ENCODE data around the gene RBM15.

RBM15 gene

GRCh38 chr1:110390692-110391245, 51.6 kb downstream of the RBM15 start, which contains the start of gene SLC16A4:
Gene SLC16A4, minus strand, starts transcription at chr1:110391026. Its CDS starts 1,703 bp downstream, at chr1:110389323.
- H3K9me3 ChIP-seq (ENCODE audit: low read depth, low read length): no peaks in the 10 kb centered on the region
- peak within 1 kb of the TSS; percentile 87 for H3K27ac ChIP-seq
- peak within 1 kb of the TSS; percentile 76 for H3K4me3 ChIP-seq
- H3K9ac ChIP-seq (ENCODE audit: insufficient read length): peak within 1 kb of the TSS; percentile 49
- H3K36me3 ChIP-seq (ENCODE audit: insufficient read depth, low read length): peaks cover 3% of the 10 kb centered on the region; the same call in 1 of the 2 replicates
- TF ChIP-seq POLR2AphosphoS5 (IDR thresholded peaks at IDR 0.05; ENCODE audit: borderline replicate concordance, low read depth, low read length): peak; percentile 51; the same call in 1 of the 2 replicates
- TF ChIP-seq FOXP2 (optimal IDR thresholded peaks at IDR 0.05; ENCODE audit: control extremely low read depth, extremely low read length, insufficient read depth): no peak
- peak; percentile 65 for DNase-seq (ENCODE audit: low read depth, low spot score)

- Histone ChIP-seq H3K9me3 (ENCODE audit: low read depth, low read length) (no peaks in the 10 kb centered on the region), H3K27ac (peak overlapping the region; percentile 76), H3K36me3 (ENCODE audit: insufficient read depth, low read length) (peaks cover 5% of the 10 kb centered on the region; the same call in 1 of the 2 replicates), H3K9ac (ENCODE audit: insufficient read length) (no peak overlapping the region), H3K4me3 (no peak overlapping the region)
- DNase-seq (ENCODE audit: low read depth, low spot score): no peak
- TF ChIP-seq EZH2 (IDR thresholded peaks at IDR 0.05) (no peak), POLR2AphosphoS5 (IDR thresholded peaks at IDR 0.05; ENCODE audit: borderline replicate concordance, low read depth, low read length) (no peak), FOXP2 (optimal IDR thresholded peaks at IDR 0.05; ENCODE audit: control extremely low read depth, extremely low read length, insufficient read depth) (no peak)
Measured at GRCh38 chr1:110393286-110393685, 54.1 kb downstream of the RBM15 start.

GRCh38 chr1:110393691-110394492, 54.7 kb downstream of the RBM15 start:
- Histone ChIP-seq H3K4me3 (0 out of 2 replicates have a peak overlapping the region, but pooled peaks have one; percentile 4), H3K9ac (ENCODE audit: insufficient read length) (no peak overlapping the region), H3K9me3 (ENCODE audit: low read depth, low read length) (no peaks in the 10 kb centered on the region), H3K27ac (peak overlapping the region; percentile 76), H3K36me3 (ENCODE audit: insufficient read depth, low read length) (peaks cover 5% of the 10 kb centered on the region; the same call in 1 of the 2 replicates)
- no peak for DNase-seq (ENCODE audit: low read depth, low spot score)
- TF ChIP-seq FOXP2 (optimal IDR thresholded peaks at IDR 0.05; ENCODE audit: control extremely low read depth, extremely low read length, insufficient read depth) (no peak), EZH2 (IDR thresholded peaks at IDR 0.05) (no peak), POLR2AphosphoS5 (IDR thresholded peaks at IDR 0.05; ENCODE audit: borderline replicate concordance, low read depth, low read length) (no peak)

- no peak overlapping the region for H3K9ac ChIP-seq (ENCODE audit: insufficient read length)
- no peaks in the 10 kb centered on the region for H3K9me3 ChIP-seq (ENCODE audit: low read depth, low read length)
- DNase-seq (ENCODE audit: low read depth, low spot score): no peak
- H3K36me3 ChIP-seq (ENCODE audit: insufficient read depth, low read length): peaks cover 5% of the 10 kb centered on the region; the same call in 1 of the 2 replicates
- H3K4me3 ChIP-seq: no peak overlapping the region
- no peak for TF ChIP-seq POLR2AphosphoS5 (IDR thresholded peaks at IDR 0.05; ENCODE audit: borderline replicate concordance, low read depth, low read length)
- TF ChIP-seq EZH2 (IDR thresholded peaks at IDR 0.05): no peak
- TF ChIP-seq FOXP2 (optimal IDR thresholded peaks at IDR 0.05; ENCODE audit: control extremely low read depth, extremely low read length, insufficient read depth): no peak
- peak overlapping the region; percentile 76 for H3K27ac ChIP-seq
Measured at GRCh38 chr1:110394493-110394820, 55.3 kb downstream of the RBM15 start.
